A673 (cell line): ENCODE data around the gene UXS1. TPM values are rescaled to one million over a fixed set of nuclear protein-coding genes. Genes with fewer than 3 reads are reported as not detected.

Source experiments
- BruUV-seq: library from RNA; stranded (reverse); fragments of 400-500 nt; replicated peaks from 2 replicates; lab custom pipeline; 2021; lab: Mats Ljungman, UMichigan
- CTCF ChIA-PET: fragments of 300-600 bp; sonication (Branson Sonifier 250); formaldehyde crosslinking; loops from one replicate; lab custom pipeline; 2022; ENCODE audit warnings: antibody characterized with exemption; lab: Charles Lee
- POLR2A ChIA-PET: fragments of 300-600 bp; sonication (Branson Sonifier 250); formaldehyde crosslinking; loops from one replicate; lab custom pipeline; 2022; ENCODE audit warnings: antibody characterized with exemption; ENCODE audit not compliant: low non-redundant PET; lab: Charles Lee
- DNase-seq: peaks from one replicate; pipeline ENCODE4 v3.0.0-alpha.2; 2015; ENCODE audit warnings: low spot score
- H3K27ac ChIP-seq: fragments of 200-600 bp; sonication (generic); 2 replicates; pipeline ENCODE4 v1.5.1; 2016; ENCODE audit warnings: mixed run types, low read depth, mild to moderate bottlenecking, mixed read lengths, antibody characterized with exemption, low read length; ENCODE audit not compliant: poor library complexity, severe bottlenecking
- H3K27me3 ChIP-seq: fragments of 200-600 bp; sonication (generic); replicated peaks from 2 replicates; pipeline ENCODE4 v1.6.1; 2017; ENCODE audit warnings: mixed run types, low read depth, mild to moderate bottlenecking, mixed read lengths, antibody characterized with exemption, low read length; ENCODE audit not compliant: insufficient read depth, poor library complexity
- H3K36me3 ChIP-seq: fragments of 200-600 bp; sonication (generic); 2 replicates; pipeline ENCODE4 v1.6.1; 2016; ENCODE audit warnings: mixed run types, mild to moderate bottlenecking, mixed read lengths, antibody characterized with exemption, low read length; ENCODE audit not compliant: insufficient read depth, poor library complexity, severe bottlenecking
- H3K4me1 ChIP-seq: fragments of 200-600 bp; sonication (generic); 2 replicates; pipeline ENCODE4 v1.6.1; 2017; ENCODE audit warnings: mixed run types, mild to moderate bottlenecking, mixed read lengths, antibody characterized with exemption, low read length; ENCODE audit not compliant: insufficient read depth, poor library complexity, severe bottlenecking
- H3K4me3 ChIP-seq: fragments of 200-600 bp; sonication (generic); 2 replicates; pipeline ENCODE4 v1.5.1; 2016; ENCODE audit warnings: low read depth, mixed run types, mild to moderate bottlenecking, mixed read lengths, low read length; ENCODE audit not compliant: poor library complexity, severe bottlenecking
- H3K9me3 ChIP-seq: fragments of 200-600 bp; sonication (generic); 2 replicates; pipeline ENCODE4 v1.6.1; 2016; ENCODE audit warnings: mixed run types, low read depth, mild to moderate bottlenecking, mixed read lengths, antibody characterized with exemption, low read length; ENCODE audit not compliant: poor library complexity, severe bottlenecking
- EZH2 ChIP-seq: fragments of 200-600 bp; sonication (generic); IDR thresholded peaks from 2 replicates; pipeline ENCODE4 v1.6.1; 2017; ENCODE audit warnings: borderline replicate concordance, low read depth, mild to moderate bottlenecking, mixed read lengths, antibody characterized with exemption, low read length; ENCODE audit not compliant: poor library complexity, severe bottlenecking
- intact Hi-C: fragments of 100-400 bp; cut with micrococcal nuclease; formaldehyde crosslinking; loops from one replicate; pipeline ENCODE4 v1.10.0; 2022; ENCODE audit not compliant: unreplicated experiment
- total RNA-seq: library from RNA; stranded (reverse); gene quantifications from 2 replicates; pipeline ENCODE4 v1.2.3, GENCODE V29; 2021
- TF ChIP-seq, protein P1 (sequence below): fragments of 300-800, 200-600 bp; sonication (generic); conservative IDR thresholded peaks from 2 replicates; pipeline ENCODE4 v1.5.1; 2017; ENCODE audit warnings: low read depth, mild to moderate bottlenecking, antibody characterized with exemption, low read length, moderate library complexity, mixed read lengths

The UXS1 gene
- total RNA-seq, 1 experiment from 2014 or later, result 48.6 TPM

GRCh38 chr2:106126295-106126694, 67.8 kb downstream of the UXS1 start:
- H3K4me1 ChIP-seq, result no peaks in the 10 kb centered on the region
- no peaks in the 10 kb centered on the region for H3K9me3 ChIP-seq
- ChIA-PET CTCF (no interaction called here), POLR2A (no interaction called here)
- intact Hi-C loops, result no loop called here
- H3K36me3 ChIP-seq, result no peaks in the 10 kb centered on the region
- no peaks in the 10 kb centered on the region for H3K27me3 ChIP-seq
- DNase-seq, result no peak
- no peak overlapping the region for H3K27ac ChIP-seq
- no TSS peak for BruUV-seq
- no peak overlapping the region for H3K4me3 ChIP-seq
- no peak for TF ChIP-seq EZH2
- TF ChIP-seq, protein P1, sequence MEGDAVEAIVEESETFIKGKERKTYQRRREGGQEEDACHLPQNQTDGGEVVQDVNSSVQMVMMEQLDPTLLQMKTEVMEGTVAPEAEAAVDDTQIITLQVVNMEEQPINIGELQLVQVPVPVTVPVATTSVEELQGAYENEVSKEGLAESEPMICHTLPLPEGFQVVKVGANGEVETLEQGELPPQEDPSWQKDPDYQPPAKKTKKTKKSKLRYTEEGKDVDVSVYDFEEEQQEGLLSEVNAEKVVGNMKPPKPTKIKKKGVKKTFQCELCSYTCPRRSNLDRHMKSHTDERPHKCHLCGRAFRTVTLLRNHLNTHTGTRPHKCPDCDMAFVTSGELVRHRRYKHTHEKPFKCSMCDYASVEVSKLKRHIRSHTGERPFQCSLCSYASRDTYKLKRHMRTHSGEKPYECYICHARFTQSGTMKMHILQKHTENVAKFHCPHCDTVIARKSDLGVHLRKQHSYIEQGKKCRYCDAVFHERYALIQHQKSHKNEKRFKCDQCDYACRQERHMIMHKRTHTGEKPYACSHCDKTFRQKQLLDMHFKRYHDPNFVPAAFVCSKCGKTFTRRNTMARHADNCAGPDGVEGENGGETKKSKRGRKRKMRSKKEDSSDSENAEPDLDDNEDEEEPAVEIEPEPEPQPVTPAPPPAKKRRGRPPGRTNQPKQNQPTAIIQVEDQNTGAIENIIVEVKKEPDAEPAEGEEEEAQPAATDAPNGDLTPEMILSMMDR, result no peak

- no peak for DNase-seq
- no TSS peak for BruUV-seq
These were observed 69.1 kb downstream of the UXS1 start for GRCh38 chr2:106124905-106125549.

DNA sequence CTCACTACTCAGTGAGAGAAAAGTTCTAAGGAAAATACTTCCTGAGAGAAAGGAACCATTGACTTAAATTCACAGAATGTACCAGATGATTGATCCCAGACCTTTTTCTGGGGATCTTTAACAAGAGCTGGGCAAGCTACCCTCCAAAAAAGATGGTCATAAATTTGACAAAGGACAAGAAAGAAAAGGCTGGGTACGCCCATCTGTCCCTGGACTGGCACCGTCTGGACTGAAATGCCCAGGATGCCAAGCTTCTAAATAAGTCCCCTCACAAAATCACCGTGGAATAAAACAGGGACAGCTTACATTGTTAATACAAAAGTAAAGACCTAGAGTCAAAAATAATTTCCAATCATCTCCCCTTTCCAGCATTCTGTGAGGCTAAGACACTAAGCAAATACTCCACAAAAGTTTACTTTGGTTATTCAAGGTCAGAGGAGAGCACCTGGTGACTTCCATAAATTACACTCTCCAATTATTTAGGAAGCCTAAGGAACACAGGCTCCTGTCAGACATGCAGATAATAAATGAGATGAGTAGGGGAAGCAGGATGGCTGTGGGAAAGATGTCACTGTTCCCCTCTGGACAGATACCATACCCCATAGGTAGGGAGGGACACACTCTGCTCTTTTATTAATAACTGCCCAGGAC, 69.9 kb downstream of the UXS1 start:
- CTCF ChIA-PET, result no interaction called here
- DNase-seq, result no peak
- no TSS peak for BruUV-seq
- no peaks in the 10 kb centered on the region for H3K4me1 ChIP-seq
- H3K27me3 ChIP-seq, result no peaks in the 10 kb centered on the region
- no peak overlapping the region for H3K27ac ChIP-seq
- H3K36me3 ChIP-seq, result no peaks in the 10 kb centered on the region
- no peak overlapping the region for H3K4me3 ChIP-seq
- intact Hi-C loops, result no loop called here
- no peaks in the 10 kb centered on the region for H3K9me3 ChIP-seq
- TF ChIP-seq, protein P1, result no peak
- TF ChIP-seq EZH2, result no peak
- POLR2A ChIA-PET, result no interaction called here

More at GRCh38 chr2:106124905-106125549, 69.1 kb downstream of the UXS1 start:
- Histone ChIP-seq H3K36me3 (no peaks in the 10 kb centered on the region), H3K27ac (no peak overlapping the region), H3K9me3 (no peaks in the 10 kb centered on the region), H3K4me1 (no peaks in the 10 kb centered on the region), H3K27me3 (no peaks in the 10 kb centered on the region), H3K4me3 (no peak overlapping the region)
- no peak for TF ChIP-seq EZH2
- TF ChIP-seq, protein P1, result no peak
- intact Hi-C loops, result no loop called here
- POLR2A ChIA-PET, result no interaction called here
- CTCF ChIA-PET, result no interaction called here
